GM19467 (cell line): ENCODE measurements around the gene CNIH1.
"Not testable (repeated sequence)": the region's sequence is repeated elsewhere in the genome, so short reads cannot be mapped to it uniquely, and the experiment has no call there.

Source experiments
- ATAC-seq: cut with Tn5 transposase; IDR thresholded peaks from one replicate; pipeline ENCODE4 v1.9.1; 2021; ENCODE audit warnings: mild to moderate bottlenecking, moderate library complexity; ENCODE audit not compliant: unreplicated experiment

CNIH1 gene

DNA sequence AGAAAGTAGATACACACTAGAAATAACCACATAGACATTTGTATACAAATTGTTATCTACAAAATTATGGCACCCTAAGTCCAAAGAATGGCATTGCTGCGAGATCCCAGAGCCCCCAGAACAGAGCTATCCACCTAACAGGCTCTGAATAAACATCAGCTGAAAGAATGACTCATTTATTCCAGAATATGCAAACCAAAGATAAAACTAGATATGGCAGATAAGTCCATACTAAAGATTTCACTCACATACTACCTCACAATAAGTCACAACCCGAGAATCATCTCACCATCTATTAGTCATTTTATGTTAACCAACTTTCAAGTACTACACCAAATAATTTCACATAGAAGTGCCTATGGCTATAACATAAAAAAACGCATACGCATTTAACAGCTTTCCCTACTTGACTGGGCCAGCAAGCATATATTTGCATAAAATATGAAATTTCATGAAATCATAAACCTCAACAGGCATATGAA lies 5.6 kb downstream of the CNIH1 start:
- ATAC-seq, result no peak

DNA sequence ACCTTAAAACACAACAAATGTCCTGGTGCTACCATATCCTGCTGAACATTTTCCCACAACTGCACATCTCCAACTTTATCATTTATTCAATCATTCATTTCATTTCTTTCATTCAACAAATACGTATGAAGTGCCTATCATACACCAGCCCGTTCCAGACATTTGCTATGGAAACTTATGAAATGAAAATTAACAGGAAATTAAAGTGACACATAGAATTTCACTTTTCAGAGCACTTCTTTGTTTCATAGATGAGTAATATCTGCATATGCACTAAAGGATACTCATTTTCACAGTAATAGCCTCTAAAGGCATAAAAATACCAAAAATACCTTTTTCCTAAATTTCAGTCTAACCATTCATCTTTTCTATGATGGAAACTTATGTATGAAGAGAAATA lies 12.6 kb downstream of the CNIH1 start:
- ATAC-seq, result no peak

GRCh38 chr14:54427871-54428270 lies 13.3 kb downstream of the CNIH1 start:
- ATAC-seq, result no peak

DNA sequence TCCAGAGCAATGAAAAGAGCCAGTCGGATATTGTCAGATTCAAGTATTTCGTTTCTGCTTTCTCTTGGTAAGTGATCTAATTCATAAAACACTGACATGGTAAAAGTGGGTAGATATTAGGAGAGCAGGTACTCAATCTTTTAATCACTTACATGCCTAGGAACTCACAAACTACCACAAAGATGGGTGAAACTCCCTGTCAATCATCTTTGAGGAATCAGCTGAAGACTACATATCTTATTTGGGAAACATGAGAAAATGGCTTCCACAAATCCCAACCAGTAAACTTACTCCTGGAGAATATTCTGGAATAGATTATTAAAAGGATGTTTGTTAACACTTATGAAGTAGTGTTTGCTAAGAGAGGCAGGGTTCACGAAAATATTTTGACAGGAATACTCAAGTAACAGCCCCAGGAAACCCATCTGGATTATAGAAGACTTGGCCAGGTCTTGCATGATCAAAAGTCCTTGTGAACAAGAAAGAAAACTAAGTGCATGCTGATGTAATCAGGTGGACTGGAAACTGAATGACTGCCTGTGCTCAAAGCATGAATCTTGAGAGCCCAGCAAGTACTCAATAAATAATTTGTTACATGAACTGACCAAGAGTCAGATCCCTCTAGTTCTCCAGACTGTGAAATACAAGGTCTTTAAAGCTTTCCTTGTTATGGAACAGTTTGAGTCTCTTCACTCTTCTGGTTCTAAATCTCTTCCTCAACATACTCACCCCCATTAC lies 15.5 kb downstream of the CNIH1 start:
- no peak for ATAC-seq

- ATAC-seq, result no peak
Observed at GRCh38 chr14:54425068-54425467, 16.1 kb downstream of the CNIH1 start.

GRCh38 chr14:54424479-54424901 lies 16.7 kb downstream of the CNIH1 start:
- ATAC-seq, result no peak

- no peak for ATAC-seq
Observed at GRCh38 chr14:54423991-54424390, 17.2 kb downstream of the CNIH1 start.

- no peak for ATAC-seq
Observed at GRCh38 chr14:54420478-54421142, 20.6 kb downstream of the CNIH1 start.

DNA sequence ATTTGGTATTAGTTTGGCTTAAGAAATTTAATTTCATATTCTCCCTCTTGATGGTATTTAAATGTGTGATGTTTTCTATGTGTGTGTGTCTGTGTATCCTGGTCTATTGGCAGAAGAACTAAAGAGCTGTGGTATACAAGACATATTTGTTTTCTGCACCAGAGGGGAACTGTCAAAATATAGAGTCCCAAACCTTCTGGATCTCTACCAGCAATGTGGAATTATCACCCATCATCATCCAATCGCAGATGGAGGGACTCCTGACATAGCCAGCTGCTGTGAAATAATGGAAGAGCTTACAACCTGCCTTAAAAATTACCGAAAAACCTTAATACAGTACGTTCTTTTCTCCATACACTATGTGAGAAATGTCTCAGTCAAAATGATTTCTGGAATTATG lies 29.8 kb downstream of the CNIH1 start:
- ATAC-seq, result no peak

DNA sequence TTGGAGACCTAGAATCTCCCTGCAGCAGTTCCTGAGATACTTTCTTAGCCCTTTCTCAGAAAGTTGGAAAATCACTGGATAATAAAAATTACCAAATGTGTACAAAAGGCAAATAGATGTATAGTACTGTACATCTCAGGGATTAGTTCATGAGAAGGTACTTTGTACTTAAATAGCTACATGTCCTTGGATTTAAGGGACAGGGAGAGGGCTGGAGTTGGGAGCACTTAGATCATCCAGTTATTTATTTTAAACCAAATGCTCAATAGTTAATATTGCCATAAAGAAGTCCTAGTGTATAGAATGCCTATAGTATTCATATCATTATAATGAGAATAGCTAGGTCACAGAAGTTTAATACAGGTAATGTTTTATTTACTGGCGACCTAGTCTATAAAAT lies 31.0 kb downstream of the CNIH1 start:
- no peak for ATAC-seq

- not testable (repeated sequence) for ATAC-seq
Observed at GRCh38 chr14:54403401-54404005, 37.7 kb downstream of the CNIH1 start.

GRCh38 chr14:54399560-54399959 lies 41.6 kb downstream of the CNIH1 start:
- ATAC-seq, result no peak

GRCh38 chr14:54396493-54397335 lies 44.5 kb downstream of the CNIH1 start, which contains the start of gene CDKN3:
Gene CDKN3 (plus strand): TSS chr14:54397007. CDS start chr14:54397069, 62 bp downstream.
- peak; percentile 97 for ATAC-seq

DNA sequence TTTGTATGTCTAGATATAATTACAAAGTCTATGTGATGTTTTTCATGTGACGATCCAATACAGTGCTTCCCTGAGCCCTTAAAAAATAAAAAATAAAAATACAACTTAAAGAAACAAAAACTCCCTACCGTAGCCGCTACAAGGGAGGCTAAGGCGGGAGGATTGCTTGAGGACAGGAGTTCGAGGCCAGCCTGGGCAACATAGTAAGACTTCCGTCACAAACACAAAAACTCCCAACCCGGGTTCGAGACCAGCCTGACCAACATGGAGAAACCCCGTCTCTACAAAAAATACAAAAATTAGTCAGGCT lies 45.0 kb downstream of the CNIH1 start:
- no peak for ATAC-seq

DNA sequence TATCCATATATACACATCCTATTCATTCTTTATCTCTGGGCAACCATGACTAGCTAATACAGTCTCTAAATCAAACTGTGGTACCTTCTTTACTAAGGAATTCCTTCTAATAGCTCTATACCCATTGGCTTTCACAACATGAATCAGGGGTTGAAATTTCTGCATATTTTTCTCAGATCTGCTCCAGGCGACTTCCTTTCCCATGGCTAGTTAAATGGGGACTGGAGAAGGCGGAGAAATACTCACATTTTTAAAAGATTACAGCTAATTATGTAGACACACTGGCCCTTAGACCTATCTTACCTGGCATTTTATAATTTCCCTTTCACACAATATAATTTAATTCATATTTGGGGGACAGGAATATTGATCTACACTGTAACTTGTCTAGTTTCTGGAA lies 45.5 kb downstream of the CNIH1 start:
- ATAC-seq, result no peak

DNA sequence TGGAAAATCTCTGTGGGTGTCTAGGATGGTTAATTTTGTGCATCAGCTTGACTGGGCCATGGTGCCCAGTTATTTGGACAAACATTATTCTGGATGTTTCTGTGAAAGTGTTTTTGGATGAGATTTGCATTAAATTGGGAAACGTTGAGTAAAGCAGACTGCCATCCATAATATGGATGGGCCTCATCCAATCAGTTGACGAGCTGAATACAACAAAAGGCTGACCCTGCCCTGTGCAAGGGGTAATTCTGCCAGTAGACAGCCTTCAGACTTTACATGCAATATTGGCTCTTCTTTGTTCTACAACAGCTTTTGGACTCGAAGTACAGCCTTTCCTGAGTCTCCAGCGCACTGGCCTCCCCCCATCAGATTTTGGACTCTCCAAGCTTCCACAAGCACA lies 45.9 kb downstream of the CNIH1 start:
- no peak for ATAC-seq

DNA sequence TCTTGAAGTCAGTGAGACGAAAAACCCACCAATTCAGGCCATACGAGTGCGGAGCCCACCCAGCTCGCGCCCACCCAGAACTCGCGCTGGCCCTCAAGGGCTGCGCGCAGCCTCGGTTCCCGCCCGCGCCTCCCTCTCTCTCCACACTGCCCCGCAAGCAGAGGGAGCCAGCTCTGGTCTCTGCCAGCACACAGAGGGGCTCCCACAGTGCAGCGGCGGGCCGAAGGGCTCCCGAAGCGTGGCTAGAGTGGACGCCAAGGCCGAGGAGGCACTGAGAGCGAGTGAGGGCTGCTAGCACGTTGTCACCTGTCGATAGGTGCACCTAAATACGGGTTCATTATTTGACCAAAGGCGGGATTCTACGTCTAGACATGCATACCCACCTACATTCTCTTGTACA lies 46.6 kb downstream of the CNIH1 start:
- ATAC-seq, result no peak

DNA sequence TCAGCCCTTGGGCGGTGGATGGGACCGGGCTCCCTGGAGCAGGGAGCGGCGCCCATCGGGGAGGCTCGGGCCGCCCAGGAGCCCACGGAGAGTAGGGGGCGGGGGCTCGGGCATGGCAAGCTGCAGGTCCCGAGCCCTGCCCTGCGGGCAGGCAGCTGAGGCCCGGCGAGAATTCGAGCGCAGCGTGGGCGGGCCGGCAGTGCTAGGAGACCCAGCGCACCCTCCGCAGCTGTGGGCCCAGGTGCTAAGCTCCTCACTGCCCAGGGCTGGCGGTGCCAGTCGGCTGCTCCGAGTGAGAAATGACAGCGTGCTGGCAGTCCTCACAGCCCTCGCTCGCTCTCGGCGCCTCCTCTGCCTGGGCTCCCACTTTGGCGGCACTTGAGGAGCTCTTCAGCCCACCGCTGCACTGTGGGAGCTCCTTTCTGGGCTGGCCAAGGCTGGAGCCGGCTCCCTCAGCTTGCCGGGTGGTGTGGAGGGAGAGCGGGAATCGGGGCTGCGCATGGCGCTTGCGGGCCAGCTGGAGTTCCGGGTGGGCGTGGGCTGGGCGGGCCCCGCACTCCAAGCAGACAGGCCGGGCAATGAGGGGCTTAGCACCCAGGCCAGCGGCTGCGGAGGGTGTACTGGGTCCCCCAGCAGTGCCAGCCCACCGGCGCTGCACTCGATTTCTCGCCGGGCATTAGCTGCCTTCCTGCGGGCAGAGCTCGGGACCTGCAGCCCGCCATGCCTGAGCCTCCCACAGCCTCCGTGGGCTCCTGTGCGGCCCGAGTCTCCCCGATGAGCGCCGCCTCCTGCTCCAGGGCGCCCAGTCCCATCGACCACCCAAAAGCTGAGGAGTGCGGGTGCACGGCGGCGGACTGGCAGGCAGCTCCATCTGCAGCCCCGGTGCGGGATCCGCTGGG lies 47.9 kb downstream of the CNIH1 start:
- not testable (repeated sequence) for ATAC-seq

DNA sequence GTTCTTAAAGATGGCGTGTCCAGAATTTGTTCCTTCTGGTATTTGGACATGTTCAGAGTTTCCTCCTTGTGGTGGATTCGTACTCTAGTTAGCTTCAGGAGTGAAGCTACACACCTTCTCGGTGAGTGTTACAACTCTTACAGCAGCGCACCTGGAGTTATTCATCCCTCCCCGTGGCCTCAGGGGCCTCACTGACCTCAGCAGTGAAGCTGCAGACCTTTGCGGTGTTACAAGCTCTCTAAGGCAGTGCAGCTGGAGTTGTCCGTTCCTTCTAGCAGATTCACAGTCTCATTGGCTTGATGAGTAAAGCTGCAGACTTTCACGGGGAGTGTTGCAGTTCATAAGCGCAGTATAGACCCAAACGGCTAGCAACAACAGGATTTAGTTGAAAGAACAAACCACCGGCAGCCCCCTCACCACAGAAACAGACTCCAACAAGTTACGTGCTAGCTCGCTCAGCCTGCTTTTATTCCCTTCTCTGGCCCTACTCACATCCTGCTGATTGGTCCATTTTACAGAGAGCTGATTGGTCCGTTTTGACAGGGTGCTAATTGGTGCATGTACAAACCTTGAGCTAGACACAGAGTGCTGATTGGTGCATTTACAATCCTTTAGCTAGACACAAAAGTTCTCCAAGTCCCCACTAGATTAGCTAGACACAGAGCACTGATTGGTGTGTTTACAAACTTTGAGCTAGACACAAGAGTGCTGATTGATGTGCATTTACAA lies 48.9 kb downstream of the CNIH1 start:
- no peak for ATAC-seq

DNA sequence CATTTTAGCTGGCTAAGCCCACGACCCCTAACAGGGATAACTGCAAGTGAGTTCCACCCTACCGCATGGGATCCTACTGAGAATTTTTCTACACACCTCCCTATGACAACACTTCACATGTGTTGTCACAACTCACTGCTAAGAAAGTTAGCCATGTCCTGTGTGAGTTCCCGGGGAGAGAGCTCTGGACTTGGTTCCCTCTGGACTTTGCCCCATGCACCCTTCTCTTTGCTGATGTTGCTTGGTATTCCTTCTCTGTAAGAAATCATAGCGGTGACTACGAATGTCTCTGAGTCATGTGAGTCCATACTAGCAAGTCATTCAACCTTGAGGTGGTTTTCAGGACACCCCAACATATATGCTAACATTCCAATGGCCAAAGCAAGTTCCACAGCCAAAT lies 53.8 kb downstream of the CNIH1 start:
- ATAC-seq, result no peak
